ENCODE measurements around the gene ZNF280C.
A peak's percentile ranks its signal among the peaks of the same experiment; 100 is the strongest.

The ZNF280C gene

GRCh38 chrX:130174937-130175336 is 93.8 kb downstream of the ZNF280C start:
- DNase-seq = no peak

GRCh38 chrX:130174045-130174704 is 94.5 kb downstream of the ZNF280C start:
- no peak for DNase-seq

GRCh38 chrX:130173190-130173895 is 95.4 kb downstream of the ZNF280C start:
- no peak for DNase-seq

GRCh38 chrX:130172127-130172845 is 96.4 kb downstream of the ZNF280C start:
- no peak for DNase-seq

- peak; percentile 46 for DNase-seq
Observed at GRCh38 chrX:130171446-130172126, 97.1 kb downstream of the ZNF280C start, which contains the start of gene RAB33A. Gene RAB33A (plus strand): TSS chrX:130171962. CDS start chrX:130172063, 101 bp downstream.

GRCh38 chrX:130170752-130171445 is 97.8 kb downstream of the ZNF280C start:
- no peak for DNase-seq

- no peak for DNase-seq
Observed at GRCh38 chrX:130167040-130167439, 101.7 kb downstream of the ZNF280C start.

- no peak for DNase-seq
Observed at GRCh38 chrX:130166503-130166777, 102.3 kb downstream of the ZNF280C start.

GRCh38 chrX:130165703-130166502 is 102.8 kb downstream of the ZNF280C start, which contains the start of gene AIFM1:
Gene AIFM1 (minus strand): TSS chrX:130165841. CDS start chrX:130165656, 185 bp downstream.
- peak; percentile 90 for DNase-seq

- DNase-seq = no peak
Observed at GRCh38 chrX:130165181-130165702, 103.5 kb downstream of the ZNF280C start.

GRCh38 chrX:130163398-130163797 is 105.3 kb downstream of the ZNF280C start:
- DNase-seq = no peak

- no peak for DNase-seq
Observed at GRCh38 chrX:130162094-130162735, 106.5 kb downstream of the ZNF280C start.

GRCh38 chrX:130159776-130160175 is 108.9 kb downstream of the ZNF280C start:
- no peak for DNase-seq

- DNase-seq = no peak
Observed at GRCh38 chrX:130158311-130158710, 110.4 kb downstream of the ZNF280C start.

- no peak for DNase-seq
Observed at GRCh38 chrX:130155564-130155963, 113.1 kb downstream of the ZNF280C start.

All from right forelimb (tissue), 1 donor.